Mesendoderm (in vitro differentiated cells): ENCODE results near the gene CCDC170.
"Not testable (repeated sequence)": the region's sequence is repeated elsewhere in the genome, so short reads cannot be mapped to it uniquely, and the experiment has no call there.

ENCODE experiments used
- DNase-seq: peaks from one replicate; pipeline ENCODE4 v3.0.0; 2013
- H2AK5ac ChIP-seq: 2 replicates; pipeline ENCODE4 v1.6.1; 2013; ENCODE audit warnings: low read length, inconsistent platforms
- H2BK120ac ChIP-seq: 2 replicates; pipeline ENCODE4 v1.6.1; 2013; ENCODE audit warnings: low read depth, mild to moderate bottlenecking, low read length, moderate library complexity, mixed read lengths
- H2BK15ac ChIP-seq: replicated peaks from 2 replicates; pipeline ENCODE4 v1.6.1; 2013; ENCODE audit warnings: low read depth, mild to moderate bottlenecking, moderate library complexity
- H2BK5ac ChIP-seq: 2 replicates; pipeline ENCODE4 v1.6.1; 2013; ENCODE audit warnings: low read length, inconsistent platforms
- H3K18ac ChIP-seq: 2 replicates; pipeline ENCODE4 v1.6.1; 2013; ENCODE audit warnings: mild to moderate bottlenecking, low read length, mixed read lengths
- H3K23ac ChIP-seq: one replicate; pipeline ENCODE4 v1.6.1; 2013; ENCODE audit warnings: low read length
- H3K27ac ChIP-seq: 2 replicates; pipeline ENCODE4 v1.5.1; 2013; ENCODE audit warnings: low read depth, mild to moderate bottlenecking, inconsistent platforms, low read length, moderate library complexity
- H3K27me3 ChIP-seq: 2 replicates; pipeline ENCODE4 v1.6.1; 2013; ENCODE audit warnings: low read length, control low read depth, mild to moderate bottlenecking, inconsistent platforms; ENCODE audit not compliant: insufficient read depth, poor library complexity
- H3K36me3 ChIP-seq: 2 replicates; pipeline ENCODE4 v1.6.1; 2013; ENCODE audit warnings: low read length, inconsistent platforms; ENCODE audit not compliant: control insufficient read depth, insufficient read depth
- H3K4ac ChIP-seq: one replicate; pipeline ENCODE4 v1.6.1; 2013; ENCODE audit warnings: low read depth, mild to moderate bottlenecking, low read length, moderate library complexity
- H3K4me1 ChIP-seq: 2 replicates; pipeline ENCODE4 v1.6.1; 2013; ENCODE audit warnings: low read depth, low read length, inconsistent platforms; ENCODE audit not compliant: control insufficient read depth
- H3K4me2 ChIP-seq: 2 replicates; pipeline ENCODE4 v1.6.1; 2013; ENCODE audit warnings: low read length
- H3K4me3 ChIP-seq: 2 replicates; pipeline ENCODE4 v1.5.1; 2013; ENCODE audit warnings: mild to moderate bottlenecking, low read length
- H3K56ac ChIP-seq: one replicate; pipeline ENCODE4 v1.6.1; 2013; ENCODE audit warnings: low read length
- H3K79me1 ChIP-seq: 2 replicates; pipeline ENCODE4 v1.6.1; 2013; ENCODE audit warnings: low read length, inconsistent platforms
- H3K79me2 ChIP-seq: 2 replicates; pipeline ENCODE4 v1.6.1; 2013; ENCODE audit warnings: mild to moderate bottlenecking, low read length; ENCODE audit not compliant: control insufficient read depth, insufficient read depth
- H3K9ac ChIP-seq: 2 replicates; pipeline ENCODE4 v1.6.1; 2013; ENCODE audit warnings: low read length, inconsistent platforms
- H4K5ac ChIP-seq: one replicate; pipeline ENCODE4 v1.6.1; 2013; ENCODE audit warnings: low read length
- H4K8ac ChIP-seq: one replicate; pipeline ENCODE4 v1.6.1; 2013; ENCODE audit warnings: low read depth, mild to moderate bottlenecking, control low read depth, low read length, moderate library complexity
- WGBS: extraction: QIAGEN DNeasy Blood & Tissue Kit; methylation state at CpG from one replicate; pipeline ENCODE4 v1.1.7; 2013; ENCODE audit warnings: low lambda C conversion rate, missing lambda C conversion rate; ENCODE audit not compliant: insufficient coverage; ENCODE audit errors: extremely low coverage; 5-methylcytosine and 5-hydroxymethylcytosine counted together

The CCDC170 gene

GRCh38 chr6:151539506-151540268 lies 45.9 kb downstream of the CCDC170 start:
- Histone ChIP-seq H3K23ac (no peak overlapping the region), H3K79me2 (no peaks in the 10 kb centered on the region), H3K56ac (no peak overlapping the region), H3K36me3 (no peaks in the 10 kb centered on the region), H3K4me1 (no peaks in the 10 kb centered on the region), H3K79me1 (no peaks in the 10 kb centered on the region), H3K27me3 (no peaks in the 10 kb centered on the region), H2BK120ac (no peak overlapping the region), H3K4ac (no peak overlapping the region), H2BK15ac (no peak overlapping the region), H3K4me3 (no peak overlapping the region), H3K27ac (no peak overlapping the region), H3K9ac (no peak overlapping the region), H2AK5ac (no peak overlapping the region), H4K5ac (no peak overlapping the region), H3K4me2 (no peak overlapping the region), H3K18ac (no peak overlapping the region), H4K8ac (no peak overlapping the region), H2BK5ac (no peak overlapping the region)
- no peak for DNase-seq
- WGBS = no CpG with 5 or more reads among the region's 1 CpG

GRCh38 chr6:151544453-151544852 lies 50.6 kb downstream of the CCDC170 start:
- Histone ChIP-seq H2BK15ac (no peak overlapping the region), H3K27ac (no peak overlapping the region), H4K8ac (no peak overlapping the region), H3K36me3 (no peaks in the 10 kb centered on the region), H3K4me3 (no peak overlapping the region), H3K79me2 (no peaks in the 10 kb centered on the region), H3K4me2 (no peak overlapping the region), H3K9ac (no peak overlapping the region), H2BK120ac (no peak overlapping the region), H3K4ac (no peak overlapping the region), H2AK5ac (no peak overlapping the region), H3K4me1 (no peaks in the 10 kb centered on the region), H3K18ac (no peak overlapping the region), H3K79me1 (no peaks in the 10 kb centered on the region), H2BK5ac (no peak overlapping the region), H3K56ac (no peak overlapping the region), H3K27me3 (no peaks in the 10 kb centered on the region), H3K23ac (no peak overlapping the region), H4K5ac (no peak overlapping the region)
- DNase-seq = no peak
- WGBS = no CpG with 5 or more reads among the region's 1 CpG

- H3K23ac ChIP-seq, H2BK15ac ChIP-seq, DNase-seq: not testable (repeated sequence)
These were observed 51.1 kb downstream of the CCDC170 start for GRCh38 chr6:151544884-151545283.

GRCh38 chr6:151546941-151547659 lies 53.3 kb downstream of the CCDC170 start:
- H4K8ac ChIP-seq = no peak overlapping the region
- no peak overlapping the region for H3K4me2 ChIP-seq
- H2AK5ac ChIP-seq = no peak overlapping the region
- WGBS = no CpG with 5 or more reads among the region's 13 CpGs
- no peak overlapping the region for H4K5ac ChIP-seq
- no peak overlapping the region for H3K27ac ChIP-seq
- no peak overlapping the region for H3K4ac ChIP-seq
- H3K36me3 ChIP-seq = no peaks in the 10 kb centered on the region
- H3K79me2 ChIP-seq = no peaks in the 10 kb centered on the region
- no peak for DNase-seq
- no peaks in the 10 kb centered on the region for H3K4me1 ChIP-seq
- H3K23ac ChIP-seq = no peak overlapping the region
- H2BK15ac ChIP-seq = no peak overlapping the region
- H3K56ac ChIP-seq = no peak overlapping the region
- no peak overlapping the region for H3K4me3 ChIP-seq
- H2BK5ac ChIP-seq = no peak overlapping the region
- H3K79me1 ChIP-seq = no peaks in the 10 kb centered on the region
- H2BK120ac ChIP-seq = no peak overlapping the region
- no peak overlapping the region for H3K18ac ChIP-seq
- H3K9ac ChIP-seq = no peak overlapping the region
- H3K27me3 ChIP-seq = no peaks in the 10 kb centered on the region

More at GRCh38 chr6:151544884-151545283, 51.1 kb downstream of the CCDC170 start:
- H2BK5ac ChIP-seq, H4K8ac ChIP-seq, H3K18ac ChIP-seq, H3K4me1 ChIP-seq, H3K36me3 ChIP-seq, H3K79me1 ChIP-seq, H3K4me3 ChIP-seq, H3K4ac ChIP-seq, H3K4me2 ChIP-seq, H4K5ac ChIP-seq, H3K56ac ChIP-seq, H3K27ac ChIP-seq, H2AK5ac ChIP-seq, H3K27me3 ChIP-seq, H3K9ac ChIP-seq, H2BK120ac ChIP-seq, H3K79me2 ChIP-seq: not testable (repeated sequence)
- no CpG with 5 or more reads among the region's 6 CpGs for WGBS

GRCh38 chr6:151548201-151548600 lies 54.4 kb downstream of the CCDC170 start:
- Histone ChIP-seq H3K4me2 (no peak overlapping the region), H3K9ac (no peak overlapping the region), H3K27ac (no peak overlapping the region), H3K4ac (no peak overlapping the region), H3K23ac (no peak overlapping the region), H3K79me2 (no peaks in the 10 kb centered on the region), H4K8ac (no peak overlapping the region), H3K4me3 (no peak overlapping the region), H3K27me3 (no peaks in the 10 kb centered on the region), H3K4me1 (no peaks in the 10 kb centered on the region), H3K56ac (no peak overlapping the region), H4K5ac (no peak overlapping the region), H2AK5ac (no peak overlapping the region), H3K18ac (no peak overlapping the region), H2BK15ac (no peak overlapping the region), H3K79me1 (no peaks in the 10 kb centered on the region), H2BK5ac (no peak overlapping the region), H3K36me3 (no peaks in the 10 kb centered on the region), H2BK120ac (no peak overlapping the region)
- no CpG with 5 or more reads among the region's 5 CpGs for WGBS
- DNase-seq = no peak
